HG03175 (cell line): ENCODE results near the gene SCGB1C2.
"Not testable (repeated sequence)": the region's sequence is repeated elsewhere in the genome, so short reads cannot be mapped to it uniquely, and the experiment has no call there.

Experiments
- ATAC-seq: cut with Tn5 transposase; IDR thresholded peaks from one replicate; pipeline ENCODE4 v1.9.1; 2021; ENCODE audit warnings: mild to moderate bottlenecking, moderate library complexity; ENCODE audit not compliant: unreplicated experiment

Gene SCGB1C2

DNA sequence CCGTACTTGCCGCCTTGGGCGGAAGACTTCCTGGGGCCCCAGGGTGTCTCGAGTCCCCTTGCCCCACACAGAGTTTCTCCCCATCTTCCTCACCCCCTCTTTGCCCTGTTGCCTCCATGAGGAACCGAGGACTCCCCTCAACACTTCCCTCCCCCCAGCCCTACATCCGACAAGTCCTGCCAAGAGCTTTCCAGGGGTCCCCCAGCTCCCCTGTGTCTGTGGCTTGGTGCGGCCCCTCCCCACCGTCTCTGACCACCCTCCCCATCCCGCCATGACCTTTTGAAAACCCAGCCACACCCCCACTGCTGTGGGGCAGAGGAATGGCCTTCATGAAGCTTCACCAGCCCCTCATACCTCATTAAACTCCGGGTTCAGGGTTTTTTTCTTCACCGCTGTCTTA lies 11.4 kb downstream of the SCGB1C2 start:
- no peak for ATAC-seq

DNA sequence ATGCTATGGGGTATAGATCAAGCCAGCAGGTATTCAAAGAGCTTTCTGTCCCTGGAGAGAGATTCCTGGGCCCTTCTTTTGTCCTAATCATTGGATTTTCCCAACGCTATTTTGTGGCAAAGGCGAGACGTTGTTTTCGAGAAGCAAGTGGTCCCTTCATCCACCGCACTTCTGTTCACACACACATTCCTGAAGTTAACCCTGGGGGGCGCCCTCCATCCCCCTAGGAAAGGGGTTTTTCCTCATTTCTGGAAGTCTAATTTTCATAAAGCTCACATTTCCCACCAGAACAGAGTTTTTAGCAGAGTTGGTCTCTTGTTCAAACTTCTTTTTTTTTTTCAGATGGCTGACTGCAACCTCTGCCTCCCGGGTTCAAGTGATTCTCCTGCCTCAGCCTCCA lies 11.9 kb downstream of the SCGB1C2 start:
- no peak for ATAC-seq

GRCh38 chr17:149897-150584 lies 12.7 kb downstream of the SCGB1C2 start:
- no peak for ATAC-seq

DNA sequence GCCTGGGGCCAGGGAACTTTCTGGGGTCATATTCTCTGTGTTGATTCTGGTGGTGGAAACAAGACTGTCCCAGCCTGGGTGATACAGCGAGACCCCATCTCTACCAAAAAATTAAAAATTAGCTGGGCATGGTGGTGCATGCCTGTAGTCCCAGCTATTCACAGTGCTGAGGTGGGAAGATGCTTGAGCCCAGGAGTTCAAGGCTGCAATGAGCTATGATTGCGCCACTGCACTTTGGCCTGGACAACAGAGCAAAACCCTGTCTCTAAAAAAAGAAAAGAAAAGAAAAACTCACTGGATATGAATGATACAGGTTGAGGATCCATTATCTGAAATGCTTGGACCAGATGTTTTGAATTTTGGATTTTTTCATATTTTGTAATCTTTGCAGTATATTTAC lies 13.6 kb downstream of the SCGB1C2 start:
- no peak for ATAC-seq

DNA sequence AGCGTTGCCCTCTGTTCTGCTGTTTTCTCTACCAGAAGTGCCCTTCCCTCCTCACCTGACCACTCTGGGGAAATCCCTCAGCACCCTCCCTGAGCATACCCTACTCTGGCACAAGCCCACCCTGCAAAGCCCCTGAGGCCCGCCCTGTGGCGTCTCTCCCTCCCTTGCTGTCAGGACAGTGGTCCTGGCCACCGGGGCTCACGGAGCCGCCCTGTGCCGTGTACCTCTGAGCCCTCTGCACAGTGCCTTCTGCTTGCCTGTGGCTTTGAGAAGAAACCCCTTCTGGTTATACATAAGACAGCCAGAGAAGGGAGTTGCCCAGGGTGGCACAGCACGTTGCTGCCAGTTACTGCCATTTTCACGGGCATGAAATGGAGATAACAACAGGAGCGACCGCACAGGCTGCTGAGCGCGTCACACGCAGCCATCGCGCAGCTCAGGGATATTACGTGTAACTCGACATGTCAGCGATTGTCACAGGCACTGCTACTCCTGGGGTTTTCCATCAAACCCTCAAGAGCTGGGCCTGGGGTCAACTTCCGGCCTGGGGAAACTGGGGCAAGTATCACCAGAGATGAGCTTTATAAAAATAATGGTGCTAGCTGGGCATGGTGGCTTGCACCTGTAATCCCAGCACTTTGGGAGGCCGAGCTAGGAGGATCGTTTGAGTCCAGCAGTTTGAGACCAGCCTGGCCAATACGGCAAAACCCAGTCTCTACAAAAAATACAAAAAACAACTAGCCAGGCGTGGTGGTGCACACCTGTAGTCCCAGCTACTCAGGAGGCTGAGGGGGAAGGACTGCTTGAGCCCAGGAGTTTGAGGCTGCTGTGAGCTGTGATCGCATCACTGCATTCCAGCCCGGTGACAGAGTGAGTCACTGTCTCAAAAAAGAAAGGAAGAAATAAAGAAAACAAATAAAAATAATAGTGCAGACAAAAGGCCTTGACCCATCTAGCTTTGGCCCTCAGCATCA lies 14.8 kb downstream of the SCGB1C2 start:
- no peak for ATAC-seq

DNA sequence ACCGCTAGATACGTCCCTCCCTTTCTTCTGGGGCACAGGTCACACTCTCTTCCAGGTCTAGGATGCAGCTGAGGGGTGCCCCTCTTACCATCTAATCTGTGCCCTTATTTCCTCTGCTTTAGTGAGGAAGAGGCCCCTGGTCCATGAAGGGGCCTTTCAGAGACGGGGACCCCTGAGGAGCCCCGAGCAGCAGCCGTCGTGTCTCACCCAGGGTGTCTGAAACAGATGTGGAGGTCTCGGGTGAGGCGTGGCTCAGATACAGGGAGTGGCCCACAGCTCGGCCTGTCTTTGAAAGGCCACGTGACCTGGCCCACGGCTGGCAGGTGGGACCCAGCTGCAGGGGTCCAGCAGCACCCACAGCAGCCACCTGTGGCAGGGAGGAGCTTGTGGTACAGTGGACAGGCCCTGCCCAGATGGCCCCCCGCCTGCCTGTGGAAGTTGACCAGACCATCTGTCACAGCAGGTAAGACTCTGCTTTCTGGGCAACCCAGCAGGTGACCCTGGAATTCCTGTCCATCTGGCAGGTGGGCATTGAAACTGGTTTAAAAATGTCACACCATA lies 15.6 kb downstream of the SCGB1C2 start:
- ATAC-seq: no peak

DNA sequence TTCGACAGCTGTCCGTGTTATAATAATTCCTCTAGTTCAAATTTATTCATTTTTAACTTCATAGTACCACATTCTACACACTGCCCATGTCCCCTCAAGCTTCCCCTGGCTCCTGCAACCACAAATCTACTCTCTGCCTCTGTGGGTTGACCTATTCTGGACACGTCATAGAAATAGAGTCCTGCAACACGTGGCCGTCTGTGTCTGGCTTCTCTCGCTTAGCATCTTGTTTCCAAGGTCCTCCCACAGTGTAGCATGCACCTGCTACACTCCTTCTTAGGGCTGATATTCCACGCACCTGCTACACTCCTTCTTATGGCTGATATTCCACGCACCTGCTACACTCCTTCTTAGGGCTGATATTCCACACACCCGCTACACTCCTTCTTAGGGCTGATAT lies 16.5 kb downstream of the SCGB1C2 start:
- no peak for ATAC-seq

DNA sequence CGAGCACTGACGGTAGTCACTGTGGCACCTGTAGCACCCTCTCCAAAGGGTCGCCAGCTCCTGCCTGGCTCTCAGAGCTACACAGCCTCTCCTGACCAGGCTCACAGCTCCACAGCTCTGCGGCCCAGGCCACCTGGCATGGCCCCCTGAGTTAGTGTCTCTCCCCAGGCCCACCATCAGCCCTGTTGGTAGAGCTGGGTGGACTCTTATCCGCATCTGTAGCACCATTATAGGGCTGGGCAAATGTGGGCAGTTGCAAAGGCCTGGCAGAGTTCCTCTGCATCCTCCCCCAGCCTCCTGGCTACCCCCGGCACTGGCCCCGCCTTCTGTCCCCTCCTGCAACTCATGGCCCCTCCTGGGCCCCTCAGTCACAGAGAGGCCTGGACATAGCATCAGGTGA lies 18.2 kb downstream of the SCGB1C2 start:
- ATAC-seq: no peak

DNA sequence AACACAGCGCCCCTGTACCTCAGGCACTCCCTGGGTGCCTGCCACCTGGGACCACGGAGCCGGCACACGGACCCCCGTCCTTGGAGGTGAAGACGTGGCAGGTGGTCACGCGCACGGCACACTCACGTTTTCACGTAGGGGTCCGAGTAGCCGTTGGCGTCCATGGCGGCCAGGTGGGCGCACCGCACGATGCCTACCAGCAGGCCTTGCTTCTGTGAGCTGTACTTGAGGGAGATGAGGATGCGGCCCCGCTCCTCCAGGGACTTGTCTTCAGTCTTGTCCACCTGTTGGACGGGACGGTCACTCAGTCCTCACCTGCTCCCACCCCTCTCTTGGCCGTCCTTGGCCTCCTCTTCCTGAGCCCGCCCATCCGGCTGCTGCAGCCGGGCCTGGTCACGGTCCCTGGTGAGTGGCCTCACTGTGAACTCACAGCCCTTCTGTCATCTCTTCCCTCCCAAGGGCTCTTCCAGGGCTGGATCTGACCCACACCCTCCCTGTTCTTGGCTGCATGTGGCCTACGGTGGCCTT lies 18.8 kb downstream of the SCGB1C2 start:
- no peak for ATAC-seq

DNA sequence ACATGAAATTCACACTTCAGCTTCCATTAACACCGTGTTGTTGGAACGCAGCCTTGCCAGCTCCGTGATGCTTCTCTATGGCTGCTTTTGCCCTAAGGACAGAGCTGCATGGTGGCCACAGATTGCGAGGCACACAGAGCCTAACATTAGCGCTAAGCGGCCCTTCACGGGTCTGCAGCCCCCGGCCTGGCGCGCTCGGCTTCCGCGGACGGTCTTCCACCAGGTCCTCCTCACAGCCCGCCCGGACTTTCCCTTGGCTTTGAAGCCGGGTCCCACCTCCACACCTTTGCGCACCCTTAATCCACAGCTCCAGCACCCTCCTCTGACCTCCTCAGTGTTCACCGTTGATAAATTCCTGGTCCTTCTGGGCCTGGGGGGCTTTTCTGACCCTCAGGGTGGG lies 19.6 kb downstream of the SCGB1C2 start:
- no peak for ATAC-seq

- no peak for ATAC-seq
Measured at GRCh38 chr17:157901-158300, 20.5 kb downstream of the SCGB1C2 start.

DNA sequence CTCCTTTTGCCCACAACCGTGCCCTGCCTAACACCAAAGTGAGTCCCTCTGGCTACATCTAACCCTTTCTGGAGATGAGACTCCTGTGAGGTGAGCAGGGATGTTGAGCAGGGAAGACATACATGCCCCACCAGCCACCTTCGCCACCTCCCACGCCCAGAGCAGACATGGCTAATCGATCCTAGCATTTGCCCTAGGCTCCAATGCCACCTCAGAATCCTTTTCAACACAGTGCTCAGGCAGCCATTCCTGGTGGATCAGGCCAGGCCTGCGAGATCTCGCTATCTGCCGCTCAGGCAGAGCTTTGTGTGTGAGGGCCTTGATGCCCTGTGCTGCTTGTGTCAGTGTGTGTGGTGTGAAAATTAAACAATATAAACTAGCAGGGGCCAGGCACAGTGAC lies 21.0 kb downstream of the SCGB1C2 start:
- ATAC-seq: no peak

DNA sequence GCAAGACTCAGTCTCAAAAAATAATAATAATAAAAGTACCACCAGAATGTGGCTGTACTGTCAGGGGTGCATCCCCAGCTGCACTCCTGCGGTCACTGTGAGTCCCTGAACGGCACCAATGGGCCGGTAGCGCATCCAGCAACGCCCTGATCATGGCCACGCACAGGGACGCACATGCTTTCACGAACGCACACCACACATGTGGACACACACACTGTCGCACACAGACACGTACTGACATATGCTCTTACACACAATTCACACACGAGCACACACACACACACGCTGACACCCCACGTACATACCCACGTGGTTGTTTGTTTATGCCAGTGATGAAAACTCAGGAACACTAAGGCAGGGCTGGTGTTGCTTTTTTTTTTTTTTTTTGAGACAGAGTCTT lies 22.2 kb downstream of the SCGB1C2 start:
- ATAC-seq: no peak

DNA sequence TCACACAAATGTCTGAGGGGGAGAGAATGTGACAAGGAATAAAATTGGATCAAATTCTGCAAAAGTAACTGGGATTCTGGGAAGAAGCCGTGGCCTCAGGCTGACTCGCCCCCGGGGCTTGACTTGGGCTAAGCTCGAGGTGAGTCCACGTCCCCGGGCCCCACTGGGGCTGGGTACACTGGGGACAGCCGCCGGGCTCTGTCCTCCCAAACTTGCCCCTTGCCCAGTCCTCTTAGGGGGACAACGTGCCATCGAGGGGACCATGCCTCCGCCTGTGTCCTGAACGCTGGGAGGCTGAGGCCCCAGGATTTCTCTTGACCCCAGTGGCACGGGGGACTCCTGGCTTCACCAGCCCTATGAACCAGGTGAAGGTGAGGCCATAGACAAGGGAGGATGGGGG lies 23.0 kb downstream of the SCGB1C2 start:
- ATAC-seq: no peak

GRCh38 chr17:161481-161880 lies 24.1 kb downstream of the SCGB1C2 start:
- no peak for ATAC-seq

DNA sequence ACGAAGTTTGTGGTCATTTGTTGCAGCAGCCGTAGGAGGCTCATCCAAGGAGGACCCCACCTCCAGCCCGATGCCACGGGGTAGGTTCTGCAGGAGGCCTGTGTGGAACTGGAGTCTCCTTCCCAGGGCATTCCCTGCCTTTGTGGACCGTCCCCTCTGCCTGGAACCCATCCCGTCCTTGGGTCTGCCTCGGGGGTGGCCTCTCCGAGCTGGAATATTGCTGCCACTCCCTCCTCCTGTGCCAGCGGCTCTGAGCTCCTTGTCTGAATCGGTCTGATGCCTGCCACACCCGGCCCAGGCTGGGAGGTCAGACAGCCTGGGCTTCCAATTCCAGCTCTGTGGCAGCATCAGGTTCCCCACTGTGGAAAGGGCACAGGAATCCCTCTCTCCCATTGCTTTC lies 25.3 kb downstream of the SCGB1C2 start:
- ATAC-seq: no peak

- ATAC-seq: no peak
Measured at GRCh38 chr17:163514-164098, 26.2 kb downstream of the SCGB1C2 start.

- ATAC-seq: no peak
Measured at GRCh38 chr17:164303-165235, 27.2 kb downstream of the SCGB1C2 start.

- no peak for ATAC-seq
Measured at GRCh38 chr17:165939-166338, 28.6 kb downstream of the SCGB1C2 start.

GRCh38 chr17:168614-169013 lies 31.2 kb downstream of the SCGB1C2 start:
- not testable (repeated sequence) for ATAC-seq
